Measurements from ENCODE around the gene ANKRD29. TPM values are rescaled to one million over a fixed set of nuclear protein-coding genes. Genes with fewer than 3 reads are reported as not detected.

Gene ANKRD29
- total and polyA plus RNA-seq, 2 experiments from 2014 or later, result 6.6 to 36.6 TPM

- Histone ChIP-seq H3K27me3 (ENCODE audit: insufficient read depth) (no peaks in the 10 kb centered on the region), H3K4me3 (no peak overlapping the region), H3K79me2 (replicated peaks; ENCODE audit: insufficient read depth) (no peaks in the 10 kb centered on the region), H3K4me1 (ENCODE audit: insufficient read depth) (no peaks in the 10 kb centered on the region), H2AFZ (no peak overlapping the region), H4K20me1 (replicated peaks; ENCODE audit: insufficient read depth) (no peaks in the 10 kb centered on the region), H3K36me3 (ENCODE audit: insufficient read depth) (no peaks in the 10 kb centered on the region), H3F3A (replicated peaks; ENCODE audit: low read depth) (no peaks in the 10 kb centered on the region), H3K4me2 (no peak overlapping the region), H3K27ac (ENCODE audit: low read depth) (no peak overlapping the region), H3K9me2 (ENCODE audit: insufficient read depth) (no peaks in the 10 kb centered on the region; the same call in 1 of the 2 replicates)
- H3K4me3 Mint-ChIP-seq, result no peak overlapping the region
- H3K27ac Mint-ChIP-seq, result no peak overlapping the region
- TF ChIP-seq NANOG (IDR thresholded peaks at IDR 0.05; ENCODE audit: borderline replicate concordance) (no peak), JUNB (IDR thresholded peaks at IDR 0.05; ENCODE audit: unreplicated experiment) (no peak), CTCF (conservative IDR thresholded peaks at IDR 0.05; ENCODE audit: low read depth in 2 of 2) (no peak), ZNF331 (CRISPR knock-in tag; IDR thresholded peaks at IDR 0.05; ENCODE audit: low read depth) (no peak), ZNF114 (CRISPR knock-in tag; IDR thresholded peaks at IDR 0.05) (no peak), EZH2 (IDR thresholded peaks at IDR 0.05; ENCODE audit: low read depth, unreplicated experiment) (no peak), POLR2AphosphoS5 (IDR thresholded peaks at IDR 0.05; ENCODE audit: low read depth) (no peak), EZH2phosphoT487 (IDR thresholded peaks at IDR 0.05; ENCODE audit: unreplicated experiment) (no peak), CREB1 (CRISPR knock-in tag; IDR thresholded peaks at IDR 0.05; ENCODE audit: low read depth) (no peak)
- TF ChIP-seq, protein P1, sequence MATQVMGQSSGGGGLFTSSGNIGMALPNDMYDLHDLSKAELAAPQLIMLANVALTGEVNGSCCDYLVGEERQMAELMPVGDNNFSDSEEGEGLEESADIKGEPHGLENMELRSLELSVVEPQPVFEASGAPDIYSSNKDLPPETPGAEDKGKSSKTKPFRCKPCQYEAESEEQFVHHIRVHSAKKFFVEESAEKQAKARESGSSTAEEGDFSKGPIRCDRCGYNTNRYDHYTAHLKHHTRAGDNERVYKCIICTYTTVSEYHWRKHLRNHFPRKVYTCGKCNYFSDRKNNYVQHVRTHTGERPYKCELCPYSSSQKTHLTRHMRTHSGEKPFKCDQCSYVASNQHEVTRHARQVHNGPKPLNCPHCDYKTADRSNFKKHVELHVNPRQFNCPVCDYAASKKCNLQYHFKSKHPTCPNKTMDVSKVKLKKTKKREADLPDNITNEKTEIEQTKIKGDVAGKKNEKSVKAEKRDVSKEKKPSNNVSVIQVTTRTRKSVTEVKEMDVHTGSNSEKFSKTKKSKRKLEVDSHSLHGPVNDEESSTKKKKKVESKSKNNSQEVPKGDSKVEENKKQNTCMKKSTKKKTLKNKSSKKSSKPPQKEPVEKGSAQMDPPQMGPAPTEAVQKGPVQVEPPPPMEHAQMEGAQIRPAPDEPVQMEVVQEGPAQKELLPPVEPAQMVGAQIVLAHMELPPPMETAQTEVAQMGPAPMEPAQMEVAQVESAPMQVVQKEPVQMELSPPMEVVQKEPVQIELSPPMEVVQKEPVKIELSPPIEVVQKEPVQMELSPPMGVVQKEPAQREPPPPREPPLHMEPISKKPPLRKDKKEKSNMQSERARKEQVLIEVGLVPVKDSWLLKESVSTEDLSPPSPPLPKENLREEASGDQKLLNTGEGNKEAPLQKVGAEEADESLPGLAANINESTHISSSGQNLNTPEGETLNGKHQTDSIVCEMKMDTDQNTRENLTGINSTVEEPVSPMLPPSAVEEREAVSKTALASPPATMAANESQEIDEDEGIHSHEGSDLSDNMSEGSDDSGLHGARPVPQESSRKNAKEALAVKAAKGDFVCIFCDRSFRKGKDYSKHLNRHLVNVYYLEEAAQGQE (IDR thresholded peaks at IDR 0.05; ENCODE audit: unreplicated experiment), result no peak
- TF ChIP-seq, protein P2, sequence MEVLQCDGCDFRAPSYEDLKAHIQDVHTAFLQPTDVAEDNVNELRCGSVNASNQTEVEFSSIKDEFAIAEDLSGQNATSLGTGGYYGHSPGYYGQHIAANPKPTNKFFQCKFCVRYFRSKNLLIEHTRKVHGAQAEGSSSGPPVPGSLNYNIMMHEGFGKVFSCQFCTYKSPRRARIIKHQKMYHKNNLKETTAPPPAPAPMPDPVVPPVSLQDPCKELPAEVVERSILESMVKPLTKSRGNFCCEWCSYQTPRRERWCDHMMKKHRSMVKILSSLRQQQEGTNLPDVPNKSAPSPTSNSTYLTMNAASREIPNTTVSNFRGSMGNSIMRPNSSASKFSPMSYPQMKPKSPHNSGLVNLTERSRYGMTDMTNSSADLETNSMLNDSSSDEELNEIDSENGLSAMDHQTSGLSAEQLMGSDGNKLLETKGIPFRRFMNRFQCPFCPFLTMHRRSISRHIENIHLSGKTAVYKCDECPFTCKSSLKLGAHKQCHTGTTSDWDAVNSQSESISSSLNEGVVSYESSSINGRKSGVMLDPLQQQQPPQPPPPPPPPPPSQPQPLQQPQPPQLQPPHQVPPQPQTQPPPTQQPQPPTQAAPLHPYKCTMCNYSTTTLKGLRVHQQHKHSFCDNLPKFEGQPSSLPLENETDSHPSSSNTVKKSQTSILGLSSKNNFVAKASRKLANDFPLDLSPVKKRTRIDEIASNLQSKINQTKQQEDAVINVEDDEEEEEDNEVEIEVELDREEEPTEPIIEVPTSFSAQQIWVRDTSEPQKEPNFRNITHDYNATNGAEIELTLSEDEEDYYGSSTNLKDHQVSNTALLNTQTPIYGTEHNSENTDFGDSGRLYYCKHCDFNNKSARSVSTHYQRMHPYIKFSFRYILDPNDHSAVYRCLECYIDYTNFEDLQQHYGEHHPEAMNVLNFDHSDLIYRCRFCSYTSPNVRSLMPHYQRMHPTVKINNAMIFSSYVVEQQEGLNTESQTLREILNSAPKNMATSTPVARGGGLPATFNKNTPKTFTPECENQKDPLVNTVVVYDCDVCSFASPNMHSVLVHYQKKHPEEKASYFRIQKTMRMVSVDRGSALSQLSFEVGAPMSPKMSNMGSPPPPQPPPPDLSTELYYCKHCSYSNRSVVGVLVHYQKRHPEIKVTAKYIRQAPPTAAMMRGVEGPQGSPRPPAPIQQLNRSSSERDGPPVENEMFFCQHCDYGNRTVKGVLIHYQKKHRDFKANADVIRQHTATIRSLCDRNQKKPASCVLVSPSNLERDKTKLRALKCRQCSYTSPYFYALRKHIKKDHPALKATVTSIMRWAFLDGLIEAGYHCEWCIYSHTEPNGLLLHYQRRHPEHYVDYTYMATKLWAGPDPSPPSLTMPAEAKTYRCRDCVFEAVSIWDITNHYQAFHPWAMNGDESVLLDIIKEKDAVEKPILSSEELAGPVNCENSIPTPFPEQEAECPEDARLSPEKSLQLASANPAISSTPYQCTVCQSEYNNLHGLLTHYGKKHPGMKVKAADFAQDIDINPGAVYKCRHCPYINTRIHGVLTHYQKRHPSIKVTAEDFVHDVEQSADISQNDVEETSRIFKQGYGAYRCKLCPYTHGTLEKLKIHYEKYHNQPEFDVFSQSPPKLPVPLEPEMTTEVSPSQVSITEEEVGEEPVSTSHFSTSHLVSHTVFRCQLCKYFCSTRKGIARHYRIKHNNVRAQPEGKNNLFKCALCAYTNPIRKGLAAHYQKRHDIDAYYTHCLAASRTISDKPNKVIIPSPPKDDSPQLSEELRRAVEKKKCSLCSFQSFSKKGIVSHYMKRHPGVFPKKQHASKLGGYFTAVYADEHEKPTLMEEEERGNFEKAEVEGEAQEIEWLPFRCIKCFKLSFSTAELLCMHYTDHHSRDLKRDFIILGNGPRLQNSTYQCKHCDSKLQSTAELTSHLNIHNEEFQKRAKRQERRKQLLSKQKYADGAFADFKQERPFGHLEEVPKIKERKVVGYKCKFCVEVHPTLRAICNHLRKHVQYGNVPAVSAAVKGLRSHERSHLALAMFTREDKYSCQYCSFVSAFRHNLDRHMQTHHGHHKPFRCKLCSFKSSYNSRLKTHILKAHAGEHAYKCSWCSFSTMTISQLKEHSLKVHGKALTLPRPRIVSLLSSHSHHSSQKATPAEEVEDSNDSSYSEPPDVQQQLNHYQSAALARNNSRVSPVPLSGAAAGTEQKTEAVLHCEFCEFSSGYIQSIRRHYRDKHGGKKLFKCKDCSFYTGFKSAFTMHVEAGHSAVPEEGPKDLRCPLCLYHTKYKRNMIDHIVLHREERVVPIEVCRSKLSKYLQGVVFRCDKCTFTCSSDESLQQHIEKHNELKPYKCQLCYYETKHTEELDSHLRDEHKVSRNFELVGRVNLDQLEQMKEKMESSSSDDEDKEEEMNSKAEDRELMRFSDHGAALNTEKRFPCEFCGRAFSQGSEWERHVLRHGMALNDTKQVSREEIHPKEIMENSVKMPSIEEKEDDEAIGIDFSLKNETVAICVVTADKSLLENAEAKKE (CRISPR knock-in tag; IDR thresholded peaks at IDR 0.05), result no peak
- TF ChIP-seq, protein P3, sequence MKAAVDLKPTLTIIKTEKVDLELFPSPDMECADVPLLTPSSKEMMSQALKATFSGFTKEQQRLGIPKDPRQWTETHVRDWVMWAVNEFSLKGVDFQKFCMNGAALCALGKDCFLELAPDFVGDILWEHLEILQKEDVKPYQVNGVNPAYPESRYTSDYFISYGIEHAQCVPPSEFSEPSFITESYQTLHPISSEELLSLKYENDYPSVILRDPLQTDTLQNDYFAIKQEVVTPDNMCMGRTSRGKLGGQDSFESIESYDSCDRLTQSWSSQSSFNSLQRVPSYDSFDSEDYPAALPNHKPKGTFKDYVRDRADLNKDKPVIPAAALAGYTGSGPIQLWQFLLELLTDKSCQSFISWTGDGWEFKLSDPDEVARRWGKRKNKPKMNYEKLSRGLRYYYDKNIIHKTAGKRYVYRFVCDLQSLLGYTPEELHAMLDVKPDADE (IDR thresholded peaks at IDR 0.05), result no peak
- no peak for ATAC-seq
- no peak for DNase-seq (ENCODE audit: low spot score)
- H3K27me3 Mint-ChIP-seq (ENCODE audit: insufficient read depth, low read depth, poor library complexity), result peaks cover 2% of the 10 kb centered on the region
- H3K36me3 Mint-ChIP-seq (ENCODE audit: low read depth), result no peaks in the 10 kb centered on the region
- peaks cover 4% of the 10 kb centered on the region; the same call in 1 of the 3 replicates for H3K9me3 Mint-ChIP-seq
- H3K4me1 Mint-ChIP-seq, result no peaks in the 10 kb centered on the region
These were observed 39.9 kb upstream of the ANKRD29 start for GRCh38 chr18:23702606-23703005.
